Suprapubic skin (tissue), 4 donors: ENCODE data around the gene BAZ2B. TPM values are rescaled to one million over a fixed set of nuclear protein-coding genes. Genes with fewer than 3 reads are reported as not detected.
A peak's percentile ranks its signal among the peaks of the same experiment; 100 is the strongest.

Source experiments
- DNase-seq, 2 donors: peaks; one replicate each; pipeline ENCODE4 v3.0.0-alpha.2; 2019; ENCODE audit warnings: low spot score in 2 of 2
- H3K27ac ChIP-seq: fragments of 200-600 bp; sonication (generic); one replicate; pipeline ENCODE4 v1.5.1; 2019
- H3K27me3 ChIP-seq: fragments of 200-600 bp; sonication (generic); one replicate; pipeline ENCODE4 v1.5.1; 2019
- H3K36me3 ChIP-seq: fragments of 200-600 bp; sonication (generic); one replicate; pipeline ENCODE4 v1.5.1; 2019
- H3K4me1 ChIP-seq: fragments of 200-600 bp; sonication (generic); one replicate; pipeline ENCODE4 v1.5.1; 2019
- H3K4me3 ChIP-seq: fragments of 200-600 bp; sonication (generic); one replicate; pipeline ENCODE4 v1.5.1; 2019; ENCODE audit warnings: mild to moderate bottlenecking
- H3K9me3 ChIP-seq: fragments of 200-600 bp; sonication (generic); one replicate; pipeline ENCODE4 v1.5.1; 2019
- CTCF ChIP-seq, 2 donors: fragments of 200-600 bp in 1 of 2; fragments of 450-650 bp in 1 of 2; sonication (generic) in 1 of 2; IDR thresholded peaks; one replicate each; pipeline ENCODE4 v1.5.1; 2016 to 2019; ENCODE audit warnings: antibody characterized with exemption in 2 of 2, mild to moderate bottlenecking in 1 of 2, moderate library complexity in 1 of 2
- EP300 ChIP-seq: sonication (generic); formaldehyde crosslinking; IDR thresholded peaks from one replicate; pipeline ENCODE4 v1.6.1; 2017; ENCODE audit warnings: antibody characterized with exemption
- POLR2A ChIP-seq, 2 donors: fragments of 450-650 bp; IDR thresholded peaks; one replicate each; pipeline ENCODE4 v1.6.1; 2017; ENCODE audit warnings: antibody characterized with exemption in 2 of 2, mild to moderate bottlenecking in 2 of 2, moderate library complexity in 2 of 2
- POLR2AphosphoS5 ChIP-seq, 3 donors: sonication (generic); formaldehyde crosslinking; IDR thresholded peaks; one replicate each; pipeline ENCODE4 v1.6.1; 2017; ENCODE audit warnings: antibody characterized with exemption in 3 of 3
- WGBS: methylation state at CpG from one replicate; pipeline ENCODE4 v1.1.5; 2018; 5-methylcytosine and 5-hydroxymethylcytosine counted together
- total RNA-seq, 4 donors: library from RNA; depleted of rRNA; stranded (reverse); fragments of >200 nt; gene quantifications; one replicate each; pipeline ENCODE4 v1.1.0, GENCODE V29; 2016

The BAZ2B gene, protein sequence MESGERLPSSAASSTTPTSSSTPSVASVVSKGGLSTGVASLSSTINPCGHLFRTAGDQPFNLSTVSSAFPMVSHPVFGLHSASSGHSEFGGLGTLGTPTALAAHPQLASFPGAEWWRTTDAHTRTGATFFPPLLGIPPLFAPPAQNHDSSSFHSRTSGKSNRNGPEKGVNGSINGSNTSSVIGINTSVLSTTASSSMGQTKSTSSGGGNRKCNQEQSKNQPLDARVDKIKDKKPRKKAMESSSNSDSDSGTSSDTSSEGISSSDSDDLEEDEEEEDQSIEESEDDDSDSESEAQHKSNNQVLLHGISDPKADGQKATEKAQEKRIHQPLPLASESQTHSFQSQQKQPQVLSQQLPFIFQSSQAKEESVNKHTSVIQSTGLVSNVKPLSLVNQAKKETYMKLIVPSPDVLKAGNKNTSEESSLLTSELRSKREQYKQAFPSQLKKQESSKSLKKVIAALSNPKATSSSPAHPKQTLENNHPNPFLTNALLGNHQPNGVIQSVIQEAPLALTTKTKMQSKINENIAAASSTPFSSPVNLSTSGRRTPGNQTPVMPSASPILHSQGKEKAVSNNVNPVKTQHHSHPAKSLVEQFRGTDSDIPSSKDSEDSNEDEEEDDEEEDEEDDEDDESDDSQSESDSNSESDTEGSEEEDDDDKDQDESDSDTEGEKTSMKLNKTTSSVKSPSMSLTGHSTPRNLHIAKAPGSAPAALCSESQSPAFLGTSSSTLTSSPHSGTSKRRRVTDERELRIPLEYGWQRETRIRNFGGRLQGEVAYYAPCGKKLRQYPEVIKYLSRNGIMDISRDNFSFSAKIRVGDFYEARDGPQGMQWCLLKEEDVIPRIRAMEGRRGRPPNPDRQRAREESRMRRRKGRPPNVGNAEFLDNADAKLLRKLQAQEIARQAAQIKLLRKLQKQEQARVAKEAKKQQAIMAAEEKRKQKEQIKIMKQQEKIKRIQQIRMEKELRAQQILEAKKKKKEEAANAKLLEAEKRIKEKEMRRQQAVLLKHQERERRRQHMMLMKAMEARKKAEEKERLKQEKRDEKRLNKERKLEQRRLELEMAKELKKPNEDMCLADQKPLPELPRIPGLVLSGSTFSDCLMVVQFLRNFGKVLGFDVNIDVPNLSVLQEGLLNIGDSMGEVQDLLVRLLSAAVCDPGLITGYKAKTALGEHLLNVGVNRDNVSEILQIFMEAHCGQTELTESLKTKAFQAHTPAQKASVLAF (N-terminal part only)
- total RNA-seq: 100 to 1,000 TPM in 1 of 4 donors, 10 to 100 TPM in 3; 61.7 to 185 (median 80.8) TPM

GRCh38 chr2:159616286-159616701 lies at the start of gene BAZ2B:
Gene BAZ2B (minus strand): TSS chr2:159616548. CDS start chr2:159478719, 137,829 bp downstream.
- peaks cover 25% of the 10 kb centered on the region for H3K4me1 ChIP-seq
- WGBS: 1% methylated on average over 6 of the region's 6 CpGs
- DNase-seq: no peak
- H3K36me3 ChIP-seq: no peaks in the 10 kb centered on the region
- peak within 1 kb of the TSS; percentile 98 for H3K27ac ChIP-seq
- H3K9me3 ChIP-seq: no peaks in the 10 kb centered on the region
- no peaks in the 10 kb centered on the region for H3K27me3 ChIP-seq
- H3K4me3 ChIP-seq: peak within 1 kb of the TSS; percentile 85
- TF ChIP-seq POLR2AphosphoS5 (IDR thresholded peaks at IDR 0.05) (no peak), POLR2A (IDR thresholded peaks at IDR 0.05) (peak in 1 of 2 donors; percentile 29), EP300 (no peak)

GRCh38 chr2:159661286-159661685 lies 44.9 kb upstream of the BAZ2B start:
- H3K4me3 ChIP-seq: no peak overlapping the region
- H3K36me3 ChIP-seq: no peaks in the 10 kb centered on the region
- H3K4me1 ChIP-seq: no peaks in the 10 kb centered on the region
- no peak for DNase-seq
- H3K27me3 ChIP-seq: no peaks in the 10 kb centered on the region
- no peak for TF ChIP-seq POLR2AphosphoS5 (IDR thresholded peaks at IDR 0.05)
- no peak for TF ChIP-seq EP300
- no peak for TF ChIP-seq POLR2A (IDR thresholded peaks at IDR 0.05)
- no peak for TF ChIP-seq CTCF (IDR thresholded peaks at IDR 0.05)
- no peak overlapping the region for H3K27ac ChIP-seq
- H3K9me3 ChIP-seq: no peaks in the 10 kb centered on the region

- 67% methylated on average over 6 of the region's 6 CpGs for WGBS
- DNase-seq: no peak
- Histone ChIP-seq H3K27me3 (no peaks in the 10 kb centered on the region), H3K4me3 (no peak overlapping the region), H3K27ac (no peak overlapping the region), H3K4me1 (no peaks in the 10 kb centered on the region), H3K36me3 (no peaks in the 10 kb centered on the region), H3K9me3 (no peaks in the 10 kb centered on the region)
- TF ChIP-seq POLR2A (IDR thresholded peaks at IDR 0.05) (no peak), POLR2AphosphoS5 (IDR thresholded peaks at IDR 0.05) (no peak), CTCF (IDR thresholded peaks at IDR 0.05) (no peak), EP300 (no peak)
Observed at GRCh38 chr2:159658881-159659873, 42.8 kb upstream of the BAZ2B start.

DNA sequence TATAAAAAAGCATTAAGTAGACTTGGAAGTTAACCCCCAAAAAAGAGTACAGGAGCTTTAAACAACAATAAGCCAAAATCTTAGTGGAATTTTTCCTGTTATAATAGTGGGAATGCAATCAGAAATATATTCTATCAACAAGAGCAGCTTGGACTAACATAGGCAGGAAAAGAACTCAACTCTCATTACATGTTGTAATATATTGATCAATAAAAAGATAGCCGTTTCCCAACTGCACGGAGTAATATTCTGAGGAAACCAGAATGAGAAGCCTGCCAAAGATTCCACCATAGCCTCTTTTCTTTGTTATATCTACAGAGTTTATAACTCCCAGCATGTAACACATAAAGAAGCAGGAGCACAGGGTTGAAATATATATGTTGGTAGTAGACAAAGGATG lies 37.6 kb upstream of the BAZ2B start:
- no peaks in the 10 kb centered on the region for H3K36me3 ChIP-seq
- no peak overlapping the region for H3K27ac ChIP-seq
- TF ChIP-seq CTCF (IDR thresholded peaks at IDR 0.05) (no peak), POLR2A (IDR thresholded peaks at IDR 0.05) (no peak), POLR2AphosphoS5 (IDR thresholded peaks at IDR 0.05) (no peak), EP300 (no peak)
- no peaks in the 10 kb centered on the region for H3K4me1 ChIP-seq
- no peaks in the 10 kb centered on the region for H3K27me3 ChIP-seq
- 85% methylated on average over 2 of the region's 2 CpGs for WGBS
- no peak overlapping the region for H3K4me3 ChIP-seq
- H3K9me3 ChIP-seq: no peaks in the 10 kb centered on the region
- DNase-seq: no peak
